MM.1S (cell line): ENCODE results near the gene BCCIP.

Experiments used
- DNase-seq: peaks from one replicate; pipeline ENCODE4 v3.0.0-alpha.2; 2015
- H2AFZ ChIP-seq: fragments of 300-600 bp; sonication (generic); 2 replicates; pipeline ENCODE4 v1.6.0; 2016; ENCODE audit warnings: antibody characterized with exemption, low read length
- H3F3A ChIP-seq: fragments of 300-600 bp; sonication (generic); 2 replicates; pipeline ENCODE4 v1.6.1; 2016; ENCODE audit warnings: mild to moderate bottlenecking, antibody characterized with exemption, low read length, moderate library complexity, mixed read lengths; ENCODE audit not compliant: insufficient read depth
- H3K27ac ChIP-seq: fragments of 300-600 bp; sonication (generic); 2 replicates; pipeline ENCODE4 v1.5.1; 2016; ENCODE audit warnings: mild to moderate bottlenecking, low read length
- H3K27me3 ChIP-seq: fragments of 300-600 bp; sonication (generic); replicated peaks from 2 replicates; pipeline ENCODE4 v1.6.0; 2016; ENCODE audit warnings: low read length; ENCODE audit not compliant: insufficient read depth
- H3K36me3 ChIP-seq: fragments of 300-600 bp; sonication (generic); replicated peaks from 2 replicates; pipeline ENCODE4 v1.6.1; 2016; ENCODE audit warnings: mild to moderate bottlenecking, low read length, mixed read lengths; ENCODE audit not compliant: insufficient read depth
- H3K4me1 ChIP-seq: fragments of 300-600 bp; sonication (generic); 2 replicates; pipeline ENCODE4 v1.6.1; 2016; ENCODE audit warnings: low read length, mixed read lengths
- H3K4me2 ChIP-seq: fragments of 300-600 bp; sonication (generic); 2 replicates; pipeline ENCODE4 v1.6.0; 2016; ENCODE audit warnings: low read depth, low read length
- H3K4me3 ChIP-seq: fragments of 300-600 bp; sonication (generic); 2 replicates; pipeline ENCODE4 v1.5.1; 2016; ENCODE audit warnings: low read length, mixed read lengths
- H3K79me2 ChIP-seq: fragments of 300-600 bp; sonication (generic); 2 replicates; pipeline ENCODE4 v1.6.1; 2016; ENCODE audit warnings: mixed run types, low read length, mixed read lengths
- H3K9ac ChIP-seq: fragments of 300-600 bp; sonication (generic); 2 replicates; pipeline ENCODE4 v1.6.1; 2016; ENCODE audit warnings: low read length, mixed read lengths
- H3K9me2 ChIP-seq: fragments of 300-600 bp; sonication (generic); replicated peaks from 2 replicates; pipeline ENCODE4 v1.6.1; 2016; ENCODE audit warnings: mild to moderate bottlenecking, low read length, mixed read lengths; ENCODE audit not compliant: insufficient read depth
- H3K9me3 ChIP-seq: fragments of 300-600 bp; sonication (generic); replicated peaks from 2 replicates; pipeline ENCODE4 v1.6.1; 2016; ENCODE audit warnings: mild to moderate bottlenecking, low read length, mixed read lengths; ENCODE audit not compliant: insufficient read depth
- H4K20me1 ChIP-seq: fragments of 300-600 bp; sonication (generic); 2 replicates; pipeline ENCODE4 v1.6.1; 2016; ENCODE audit warnings: mild to moderate bottlenecking, low read length, moderate library complexity, mixed read lengths; ENCODE audit not compliant: insufficient read depth
- EZH2 ChIP-seq: fragments of 300-600 bp; sonication (generic); optimal IDR thresholded peaks from 2 replicates; pipeline ENCODE3; 2017; ENCODE audit warnings: low read depth, mild to moderate bottlenecking, antibody characterized with exemption, low read length, mixed read lengths
- EZH2phosphoT487 ChIP-seq: fragments of 300-600 bp; sonication (generic); IDR thresholded peaks from 2 replicates; pipeline ENCODE4 v1.6.1; 2018; ENCODE audit warnings: antibody characterized with exemption, low read length
- TF ChIP-seq, protein P1 (sequence below): fragments of 300-600 bp; sonication (generic); IDR thresholded peaks from 2 replicates; pipeline ENCODE4 v1.5.1; 2016; ENCODE audit warnings: antibody characterized with exemption, low read length, mixed read lengths

Gene BCCIP

DNA sequence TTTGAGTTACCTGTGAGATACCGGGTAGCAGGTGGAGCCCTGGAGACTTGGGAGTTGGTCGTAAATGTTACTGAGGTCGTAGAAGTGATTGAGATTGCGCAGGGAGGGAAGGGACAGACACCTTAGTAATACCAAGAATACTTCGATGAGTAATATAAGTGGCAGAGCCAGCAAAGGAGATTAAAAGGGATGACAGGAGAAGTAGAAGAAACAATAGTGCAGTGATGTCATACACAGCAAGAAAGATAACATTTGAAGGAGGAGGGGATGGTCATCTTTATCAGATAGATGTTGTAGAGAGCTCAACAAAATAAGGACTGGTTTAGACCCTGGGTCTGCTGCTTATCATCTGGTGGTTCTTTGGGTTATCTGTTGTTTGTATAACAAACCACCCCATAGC lies 5.0 kb downstream of the BCCIP start:
- Histone ChIP-seq H3K9me3 (no peaks in the 10 kb centered on the region), H3K4me3 (no peak overlapping the region), H3K79me2 (peaks cover 64% of the 10 kb centered on the region), H3K9me2 (no peaks in the 10 kb centered on the region), H3K4me2 (no peak overlapping the region), H3K36me3 (peaks cover 18% of the 10 kb centered on the region), H4K20me1 (no peaks in the 10 kb centered on the region; the same call in 1 of the 2 replicates), H3K27me3 (no peaks in the 10 kb centered on the region), H2AFZ (no peak overlapping the region), H3F3A (no peaks in the 10 kb centered on the region), H3K4me1 (peaks cover 37% of the 10 kb centered on the region), H3K9ac (no peak overlapping the region), H3K27ac (peak overlapping the region; percentile 38; the same call in 1 of the 2 replicates)
- no peak for TF ChIP-seq EZH2
- no peak for TF ChIP-seq EZH2phosphoT487
- no peak for DNase-seq

- Histone ChIP-seq H3K79me2 (no peaks in the 10 kb centered on the region), H3K27ac (no peak overlapping the region), H3F3A (no peaks in the 10 kb centered on the region), H3K4me1 (no peaks in the 10 kb centered on the region), H3K4me2 (no peak overlapping the region), H3K9me2 (no peaks in the 10 kb centered on the region), H3K36me3 (peaks cover 7% of the 10 kb centered on the region; the same call in 1 of the 2 replicates), H3K27me3 (no peaks in the 10 kb centered on the region), H4K20me1 (no peaks in the 10 kb centered on the region), H2AFZ (no peak overlapping the region), H3K9ac (no peak overlapping the region), H3K4me3 (no peak overlapping the region), H3K9me3 (no peaks in the 10 kb centered on the region)
- TF ChIP-seq, protein P1, sequence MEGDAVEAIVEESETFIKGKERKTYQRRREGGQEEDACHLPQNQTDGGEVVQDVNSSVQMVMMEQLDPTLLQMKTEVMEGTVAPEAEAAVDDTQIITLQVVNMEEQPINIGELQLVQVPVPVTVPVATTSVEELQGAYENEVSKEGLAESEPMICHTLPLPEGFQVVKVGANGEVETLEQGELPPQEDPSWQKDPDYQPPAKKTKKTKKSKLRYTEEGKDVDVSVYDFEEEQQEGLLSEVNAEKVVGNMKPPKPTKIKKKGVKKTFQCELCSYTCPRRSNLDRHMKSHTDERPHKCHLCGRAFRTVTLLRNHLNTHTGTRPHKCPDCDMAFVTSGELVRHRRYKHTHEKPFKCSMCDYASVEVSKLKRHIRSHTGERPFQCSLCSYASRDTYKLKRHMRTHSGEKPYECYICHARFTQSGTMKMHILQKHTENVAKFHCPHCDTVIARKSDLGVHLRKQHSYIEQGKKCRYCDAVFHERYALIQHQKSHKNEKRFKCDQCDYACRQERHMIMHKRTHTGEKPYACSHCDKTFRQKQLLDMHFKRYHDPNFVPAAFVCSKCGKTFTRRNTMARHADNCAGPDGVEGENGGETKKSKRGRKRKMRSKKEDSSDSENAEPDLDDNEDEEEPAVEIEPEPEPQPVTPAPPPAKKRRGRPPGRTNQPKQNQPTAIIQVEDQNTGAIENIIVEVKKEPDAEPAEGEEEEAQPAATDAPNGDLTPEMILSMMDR: no peak
- TF ChIP-seq EZH2phosphoT487: no peak
- no peak for TF ChIP-seq EZH2
- DNase-seq: no peak
Measured at GRCh38 chr10:125836746-125837145, 13.4 kb downstream of the BCCIP start.

DNA sequence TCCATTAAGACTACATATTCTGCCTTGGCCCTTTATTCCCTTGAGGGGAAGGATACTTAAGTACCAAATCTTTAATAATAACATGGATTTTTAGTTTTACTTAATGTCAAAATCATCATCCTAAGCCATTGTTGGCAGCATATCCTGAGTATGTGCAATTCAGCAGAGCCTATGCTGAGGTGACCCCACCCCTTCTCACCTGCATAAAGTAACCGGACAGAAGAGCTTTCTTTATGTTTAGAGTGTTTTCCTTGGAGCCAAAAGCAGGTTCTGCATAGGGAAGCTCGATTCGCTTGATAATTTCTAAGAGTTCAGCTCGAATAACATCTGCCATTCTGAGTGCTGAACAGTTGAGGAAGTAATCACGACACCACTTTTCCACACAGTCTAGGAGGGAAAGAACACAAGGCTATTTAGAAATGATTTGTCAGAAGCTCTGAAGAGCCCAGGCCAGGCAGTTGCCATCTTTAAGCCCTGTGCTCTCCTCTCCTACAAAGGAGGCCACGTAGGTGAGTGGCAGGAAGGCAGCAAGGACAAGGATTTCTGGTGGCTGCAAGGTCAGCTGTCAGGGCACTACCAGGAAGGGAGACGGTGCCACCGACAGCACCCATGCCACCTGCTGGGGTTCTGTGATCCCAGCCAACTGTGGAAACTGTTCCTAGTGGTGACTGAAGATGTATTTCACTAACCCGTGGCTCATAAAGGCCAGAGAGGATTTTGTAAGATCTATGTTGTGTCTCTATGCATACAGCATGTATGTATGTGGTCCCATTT lies 15.6 kb downstream of the BCCIP start:
- Histone ChIP-seq H3K27ac (no peak overlapping the region), H3K4me1 (no peaks in the 10 kb centered on the region), H3K4me3 (no peak overlapping the region), H3K9me2 (no peaks in the 10 kb centered on the region), H3K9me3 (no peaks in the 10 kb centered on the region), H3K27me3 (no peaks in the 10 kb centered on the region), H3K9ac (no peak overlapping the region), H3K79me2 (no peaks in the 10 kb centered on the region), H3F3A (no peaks in the 10 kb centered on the region), H3K4me2 (no peak overlapping the region), H4K20me1 (no peaks in the 10 kb centered on the region), H3K36me3 (0 out of 2 replicates have a peak, but pooled peaks cover 3% of the 10 kb centered on the region), H2AFZ (no peak overlapping the region)
- no peak for DNase-seq
- TF ChIP-seq, protein P1: no peak
- TF ChIP-seq EZH2: no peak
- no peak for TF ChIP-seq EZH2phosphoT487

DNA sequence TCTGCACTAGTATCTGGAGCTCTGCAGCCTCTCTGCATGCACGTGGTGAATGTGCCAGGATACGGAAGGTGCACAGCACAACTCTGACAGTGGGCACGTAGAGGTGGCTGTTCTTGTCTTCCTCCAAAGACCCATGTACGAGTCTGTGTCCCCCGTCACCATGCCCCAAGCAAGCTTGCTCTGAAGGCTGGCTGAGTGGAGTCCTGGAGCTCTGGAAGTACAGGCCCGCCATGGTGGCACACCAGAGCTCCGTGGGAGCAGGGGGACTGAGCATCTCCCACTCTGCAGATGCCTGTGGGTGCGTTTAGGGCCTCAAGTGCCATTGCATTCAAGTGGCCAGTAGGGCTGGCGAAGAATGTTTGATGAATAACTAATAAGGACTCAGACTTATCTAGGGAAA lies 17.1 kb downstream of the BCCIP start:
- Histone ChIP-seq H3K4me1 (no peaks in the 10 kb centered on the region), H4K20me1 (no peaks in the 10 kb centered on the region), H3K9me2 (no peaks in the 10 kb centered on the region), H3K27me3 (no peaks in the 10 kb centered on the region), H3K4me3 (no peak overlapping the region), H3F3A (no peaks in the 10 kb centered on the region), H3K79me2 (no peaks in the 10 kb centered on the region), H2AFZ (no peak overlapping the region), H3K4me2 (no peak overlapping the region), H3K36me3 (0 out of 2 replicates have a peak, but pooled peaks cover 3% of the 10 kb centered on the region), H3K9me3 (no peaks in the 10 kb centered on the region), H3K9ac (no peak overlapping the region), H3K27ac (no peak overlapping the region)
- TF ChIP-seq, protein P1: no peak
- TF ChIP-seq EZH2phosphoT487: no peak
- TF ChIP-seq EZH2: no peak
- no peak for DNase-seq
